ENCODE measurements around the gene ARCN1. TPM values are rescaled to one million over a fixed set of nuclear protein-coding genes. Genes with fewer than 3 reads are reported as not detected.
"Not testable (repeated sequence)": the region's sequence is repeated elsewhere in the genome, so short reads cannot be mapped to it uniquely, and the experiment has no call there.

The ARCN1 gene
- total and polyA plus RNA-seq, 7 donors, result 49.4 to 76.3 (median 60.8) TPM

- 50 to 67% (median 54%) methylated on average over 35 to 42 of the region's 42 CpGs for WGBS, 3 donors
- Histone ChIP-seq H3K4me3 (peak overlapping the region; percentile 68), H3K4me1 (peaks cover 5% of the 10 kb centered on the region), H3K27me3 (ENCODE audit: insufficient read depth in 3 of 3, low read length in 2 of 3) (no peaks in the 10 kb centered on the region), H3K36me3 (ENCODE audit: insufficient read depth in 1 of 2, low read depth in 1 of 2) (peaks cover 0 to 9% of the 10 kb centered on the region in 2 donors), H3K9me3 (no peaks in the 10 kb centered on the region), H3K27ac (peak overlapping the region; percentile 74)
- no peak for TF ChIP-seq CTCF (IDR thresholded peaks at IDR 0.05)
- ATAC-seq (no peak), DNase-seq (no peak)
- intact Hi-C loops (cut with DNase I), result no loop called here
These were observed 38.1 kb downstream of the ARCN1 start for GRCh38 chr11:118610225-118610772.

- intact Hi-C loops (cut with DNase I), result no loop called here
These were observed 38.7 kb downstream of the ARCN1 start for GRCh38 chr11:118610773-118611432.

GRCh38 chr11:118611433-118611795 is 39.2 kb downstream of the ARCN1 start:
- H3K9me3 ChIP-seq; H3K4me1 ChIP-seq; ATAC-seq; H3K27me3 ChIP-seq (ENCODE audit: insufficient read depth in 3 of 3, low read length in 2 of 3); intact Hi-C loops (cut with DNase I); DNase-seq: not testable (repeated sequence)
- Histone ChIP-seq H3K36me3 (ENCODE audit: insufficient read depth in 1 of 2, low read depth in 1 of 2) (peaks cover 0 to 20% of the 10 kb centered on the region in 2 donors), H3K27ac (peak overlapping the region; percentile 74), H3K4me3 (peak overlapping the region; percentile 68)
- WGBS, 3 donors, result 69 to 81% (median 77%) methylated on average over 19 of the region's 19 CpGs

More at GRCh38 chr11:118610773-118611432, 38.7 kb downstream of the ARCN1 start:
- H3K27me3 ChIP-seq (ENCODE audit: insufficient read depth in 3 of 3, low read length in 2 of 3), result no peaks in the 10 kb centered on the region
- DNase-seq, result peak; percentile 81 to 84
- 19 to 25% (median 25%) methylated on average over 27 to 54 of the region's 54 CpGs for WGBS, 3 donors
- H3K9me3 ChIP-seq, result no peaks in the 10 kb centered on the region
- H3K36me3 ChIP-seq (ENCODE audit: insufficient read depth in 1 of 2, low read depth in 1 of 2), result peaks cover 0 to 15% of the 10 kb centered on the region in 2 donors
- H3K4me3 ChIP-seq, result peak overlapping the region; percentile 68
- peak overlapping the region; percentile 74 for H3K27ac ChIP-seq
- peak in 3 of 4 donors; percentile 38 to 47 (median 40) for ATAC-seq
- peak; percentile 71 for TF ChIP-seq CTCF (IDR thresholded peaks at IDR 0.05)
- H3K4me1 ChIP-seq, result peaks cover 5% of the 10 kb centered on the region

- peak; percentile 53 to 69 for DNase-seq
- Histone ChIP-seq H3K4me3 (no peak overlapping the region), H3K36me3 (ENCODE audit: insufficient read depth in 1 of 2, low read depth in 1 of 2) (peaks cover 0 to 28% of the 10 kb centered on the region in 2 donors), H3K9me3 (no peaks in the 10 kb centered on the region), H3K27me3 (ENCODE audit: insufficient read depth in 3 of 3, low read length in 2 of 3) (no peaks in the 10 kb centered on the region), H3K27ac (peak overlapping the region; percentile 63), H3K4me1 (peaks cover 5% of the 10 kb centered on the region)
- TF ChIP-seq CTCF (IDR thresholded peaks at IDR 0.05), result no peak
- intact Hi-C loops (cut with DNase I), result no loop called here
- 58 to 61% (median 58%) methylated on average over 7 of the region's 7 CpGs for WGBS, 3 donors
- ATAC-seq, result no peak
These were observed 40.2 kb downstream of the ARCN1 start for GRCh38 chr11:118612378-118612777.

- Histone ChIP-seq H3K4me3 (no peak overlapping the region), H3K9me3 (no peaks in the 10 kb centered on the region), H3K36me3 (ENCODE audit: insufficient read depth in 1 of 2, low read depth in 1 of 2) (peaks cover 0 to 34% of the 10 kb centered on the region in 2 donors), H3K4me1 (peaks cover 5% of the 10 kb centered on the region), H3K27ac (no peak overlapping the region), H3K27me3 (ENCODE audit: insufficient read depth in 3 of 3, low read length in 2 of 3) (no peaks in the 10 kb centered on the region)
- 82 to 88% (median 88%) methylated on average over 7 of the region's 7 CpGs for WGBS, 3 donors
- TF ChIP-seq CTCF (IDR thresholded peaks at IDR 0.05), result no peak
- DNase-seq (peak in 1 of 2 donors; percentile 24), ATAC-seq (no peak)
- intact Hi-C loops (cut with DNase I), result no loop called here
These were observed 42.3 kb downstream of the ARCN1 start for GRCh38 chr11:118614511-118614910.
